GM21526 (cell line): ENCODE measurements around the gene MFAP3L.

ENCODE experiments used
- ATAC-seq: cut with Tn5 transposase; IDR thresholded peaks from one replicate; pipeline ENCODE4 v1.9.1; 2021; ENCODE audit warnings: moderate library complexity; ENCODE audit not compliant: unreplicated experiment, low FRiP score

The MFAP3L gene

GRCh38 chr4:170025523-170026252 lies 507 bp downstream of the MFAP3L start:
- no peak for ATAC-seq

GRCh38 chr4:170022211-170022610 lies 4.0 kb downstream of the MFAP3L start:
- ATAC-seq: no peak

GRCh38 chr4:170017252-170017651 lies 8.9 kb downstream of the MFAP3L start:
- ATAC-seq: no peak

GRCh38 chr4:170015285-170015684 lies 10.9 kb downstream of the MFAP3L start:
- no peak for ATAC-seq

- ATAC-seq: no peak
Measured at GRCh38 chr4:170014359-170015011, 11.7 kb downstream of the MFAP3L start.

GRCh38 chr4:170012629-170012958 lies 13.6 kb downstream of the MFAP3L start:
- ATAC-seq: no peak

- ATAC-seq: no peak
Measured at GRCh38 chr4:170011921-170012628, 14.1 kb downstream of the MFAP3L start.

- no peak for ATAC-seq
Measured at GRCh38 chr4:170009291-170009690, 16.9 kb downstream of the MFAP3L start.

- ATAC-seq: no peak
Measured at GRCh38 chr4:170008801-170009200, 17.4 kb downstream of the MFAP3L start.

GRCh38 chr4:170008371-170008770 lies 17.8 kb downstream of the MFAP3L start:
- no peak for ATAC-seq

- ATAC-seq: no peak
Measured at GRCh38 chr4:170007113-170007512, 19.1 kb downstream of the MFAP3L start.

- no peak for ATAC-seq
Measured at GRCh38 chr4:170005472-170005871, 20.7 kb downstream of the MFAP3L start.

- no peak for ATAC-seq
Measured at GRCh38 chr4:170004651-170005295, 21.4 kb downstream of the MFAP3L start.

- ATAC-seq: no peak
Measured at GRCh38 chr4:170003071-170004070, 22.8 kb downstream of the MFAP3L start.

- ATAC-seq: no peak
Measured at GRCh38 chr4:170001745-170002267, 24.4 kb downstream of the MFAP3L start.

- ATAC-seq: no peak
Measured at GRCh38 chr4:170001011-170001744, 25.0 kb downstream of the MFAP3L start.

GRCh38 chr4:169999923-170000322 lies 26.3 kb downstream of the MFAP3L start:
- no peak for ATAC-seq

- ATAC-seq: no peak
Measured at GRCh38 chr4:169998981-169999380, 27.2 kb downstream of the MFAP3L start.
